Activated naive CD8-positive, alpha-beta T cell treated with anti-CD3 and anti-CD28 coated beads, Interleukin-2, amount 10 ng/mL, durations not matched to agents 7 days and 5 days (primary cell): ENCODE measurements around the gene SWI5. TPM values are rescaled to one million over a fixed set of nuclear protein-coding genes. Genes with fewer than 3 reads are reported as not detected.

Experiments
- ATAC-seq: fragments of 150-1000 bp; cut with Tn5 transposase; one replicate; pipeline ENCODE4 v1.10.0; 2021; ENCODE audit warnings: low read depth, moderate library complexity
- POLR2A ChIA-PET: fragments of 350-600 bp; sonication (Branson Sonifier 250); formaldehyde crosslinking; loops from one replicate; lab custom pipeline; 2021; ENCODE audit warnings: antibody characterized with exemption; lab: Charles Lee
- DNase-seq: peaks from one replicate; pipeline ENCODE4 v3.0.0; 2021
- H3K27ac Mint-ChIP-seq: one replicate; pipeline ENCODE4 v1.8.0; 2022; ENCODE audit warnings: mild to moderate bottlenecking, mixed read lengths
- H3K27me3 Mint-ChIP-seq: one replicate; pipeline ENCODE4 v1.8.0; 2022; ENCODE audit warnings: mild to moderate bottlenecking, moderate library complexity, mixed read lengths
- H3K36me3 Mint-ChIP-seq: one replicate; pipeline ENCODE4 v1.8.0; 2021; ENCODE audit warnings: mild to moderate bottlenecking, mixed read lengths
- H3K4me1 Mint-ChIP-seq: one replicate; pipeline ENCODE4 v1.8.0; 2021; ENCODE audit warnings: mixed read lengths
- H3K4me3 Mint-ChIP-seq: one replicate; pipeline ENCODE4 v1.8.0; 2022; ENCODE audit warnings: mild to moderate bottlenecking, moderate library complexity, mixed read lengths
- H3K9me3 Mint-ChIP-seq: one replicate; pipeline ENCODE4 v1.8.0; 2021; ENCODE audit warnings: mixed read lengths
- microRNA-seq: library from miRNA; unstranded; fragments of <30 nt; microRNA quantifications from one replicate; pipeline ENCODE4 v1.2.0, GENCODE V29; 2022
- total RNA-seq, 2 experiments: library from RNA; stranded (reverse); gene quantifications; one replicate each; pipeline ENCODE4 v1.2.3, GENCODE V29; 2021

Gene SWI5
- total RNA-seq, 2 experiments from 2014 or later: 12.3 to 14.3 TPM

DNA sequence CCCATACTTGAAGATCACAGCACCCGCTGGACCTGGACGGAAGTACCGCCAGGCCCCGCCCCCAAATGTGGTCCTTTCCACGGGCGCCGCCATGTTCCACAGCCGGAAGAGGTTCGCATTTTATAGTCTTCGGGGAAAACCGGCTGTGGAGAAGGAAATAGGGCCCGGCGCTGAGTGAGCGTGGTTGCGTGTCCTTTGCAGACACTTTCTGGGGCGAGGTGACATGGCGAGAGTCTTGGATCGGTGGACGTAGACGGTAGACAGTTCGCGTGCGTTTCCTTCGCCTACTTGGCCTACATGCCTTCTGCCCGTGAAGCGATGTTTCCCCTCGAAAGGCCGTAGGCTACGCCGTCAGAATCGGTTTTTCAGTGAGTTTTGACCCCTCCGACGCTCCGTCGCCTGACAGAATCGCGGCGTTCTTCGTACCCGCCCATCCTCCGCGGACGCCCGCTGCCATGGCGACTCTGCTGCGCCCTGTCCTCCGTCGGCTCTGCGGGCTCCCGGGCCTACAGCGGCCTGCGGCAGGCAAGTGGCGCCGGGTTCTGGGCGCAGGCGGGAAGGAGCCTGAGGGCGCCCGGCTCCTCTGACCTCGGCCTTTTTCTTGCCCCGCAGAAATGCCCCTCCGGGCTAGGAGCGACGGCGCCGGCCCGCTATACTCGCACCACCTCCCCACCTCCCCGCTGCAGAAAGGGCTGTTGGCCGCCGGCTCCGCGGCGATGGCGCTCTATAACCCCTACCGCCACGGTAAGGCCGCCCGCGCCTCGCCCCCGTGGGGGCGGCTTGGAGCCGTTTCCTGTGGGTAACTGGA, 46.5 kb downstream of the SWI5 start, which contains the start of the genes COQ4 and TRUB2:
Gene COQ4 (plus strand): TSS at position 436 of the 808 bp plus-strand sequence. CDS start 20 bp downstream, at position 456.
Gene TRUB2 (minus strand): TSS at position 44 of the 808 bp plus-strand sequence. CDS start 39 bp downstream, at position 5.
- peak within 1 kb of the TSS; percentile 90 for H3K27ac Mint-ChIP-seq
- H3K9me3 Mint-ChIP-seq: no peaks in the 10 kb centered on the region
- no peaks in the 10 kb centered on the region for H3K27me3 Mint-ChIP-seq
- peak; percentile 86 for ATAC-seq
- H3K36me3 Mint-ChIP-seq: no peaks in the 10 kb centered on the region
- POLR2A ChIA-PET: interaction anchor here (1.1 to 1.5 kb wide), 2 partner anchors 9 to 23 kb away, joined by 3 to 6 read pairs; no protein-coding TSS in a partner anchor
- DNase-seq: peak; percentile 92
- peaks cover 14% of the 10 kb centered on the region for H3K4me1 Mint-ChIP-seq
- H3K4me3 Mint-ChIP-seq: peak within 1 kb of the TSS; percentile 83

DNA sequence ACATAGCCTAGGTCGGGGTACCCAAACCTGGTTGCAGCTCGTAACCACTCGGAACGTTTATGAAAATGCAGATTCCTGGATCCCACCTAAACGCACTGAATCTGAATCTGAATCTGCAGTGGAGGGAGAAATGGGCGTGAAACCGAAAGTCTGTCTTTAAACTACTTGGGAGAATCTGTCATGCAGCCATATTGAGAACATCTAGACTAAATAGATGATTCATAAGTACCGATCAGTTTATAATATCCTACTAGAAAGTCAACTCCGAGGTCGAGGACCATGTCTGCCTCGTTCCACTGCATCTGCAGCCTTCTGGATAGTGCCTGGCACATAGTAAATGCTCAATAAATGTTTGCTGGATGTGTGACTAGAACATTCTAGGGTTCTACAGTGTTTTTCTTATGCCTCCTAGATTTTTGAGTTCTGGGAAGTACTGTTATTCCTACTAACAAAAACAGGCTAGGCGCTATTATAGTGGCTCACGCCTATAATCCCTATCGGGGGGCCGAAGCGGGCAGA, 47.2 kb downstream of the SWI5 start:
- Mint-ChIP-seq H3K36me3 (no peaks in the 10 kb centered on the region), H3K4me3 (peak overlapping the region; percentile 83), H3K27ac (peak overlapping the region; percentile 90), H3K4me1 (peaks cover 14% of the 10 kb centered on the region), H3K9me3 (no peaks in the 10 kb centered on the region), H3K27me3 (no peaks in the 10 kb centered on the region)
- DNase-seq (no peak), ATAC-seq (no peak)
- POLR2A ChIA-PET: no interaction called here

DNA sequence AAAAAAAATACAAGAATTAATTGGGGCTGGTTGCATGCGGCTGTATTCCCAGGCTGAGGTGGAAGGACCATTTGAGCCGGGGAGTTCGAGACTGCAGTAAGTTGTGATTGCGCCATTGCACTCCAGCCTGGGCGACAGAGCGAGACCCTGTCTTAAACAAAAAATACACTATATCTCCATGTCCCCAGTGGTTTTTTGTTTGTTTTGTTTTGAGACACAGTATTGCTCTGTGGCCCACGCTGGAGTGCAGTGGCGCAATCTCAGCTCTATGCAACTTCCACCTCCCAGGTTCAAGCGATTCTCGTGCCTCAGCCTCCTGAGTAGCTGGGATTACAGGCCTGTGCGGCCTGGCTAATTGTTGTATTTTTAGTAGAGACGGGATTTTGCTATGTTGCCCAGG, 47.7 kb downstream of the SWI5 start:
- Mint-ChIP-seq H3K27me3 (no peaks in the 10 kb centered on the region), H3K4me3 (peak overlapping the region; percentile 83), H3K9me3 (no peaks in the 10 kb centered on the region), H3K4me1 (peaks cover 14% of the 10 kb centered on the region), H3K36me3 (no peaks in the 10 kb centered on the region), H3K27ac (peak overlapping the region; percentile 90)
- POLR2A ChIA-PET: no interaction called here
- no peak for DNase-seq
- ATAC-seq: no peak

- Mint-ChIP-seq H3K36me3 (no peaks in the 10 kb centered on the region), H3K9me3 (no peaks in the 10 kb centered on the region), H3K27me3 (no peaks in the 10 kb centered on the region), H3K27ac (peak overlapping the region; percentile 90), H3K4me3 (peak overlapping the region; percentile 83), H3K4me1 (peaks cover 14% of the 10 kb centered on the region)
- POLR2A ChIA-PET: interaction anchor here (0.6 kb wide), 1 partner anchor 12 kb away, joined by 3 read pairs; no protein-coding TSS in a partner anchor
- no peak for ATAC-seq
- DNase-seq: no peak
Observed at GRCh38 chr9:128324401-128324800, 48.3 kb downstream of the SWI5 start.

GRCh38 chr9:128325629-128326028, 49.6 kb downstream of the SWI5 start:
- no peak overlapping the region for H3K4me3 Mint-ChIP-seq
- POLR2A ChIA-PET: no interaction called here
- peaks cover 14% of the 10 kb centered on the region for H3K4me1 Mint-ChIP-seq

DNA sequence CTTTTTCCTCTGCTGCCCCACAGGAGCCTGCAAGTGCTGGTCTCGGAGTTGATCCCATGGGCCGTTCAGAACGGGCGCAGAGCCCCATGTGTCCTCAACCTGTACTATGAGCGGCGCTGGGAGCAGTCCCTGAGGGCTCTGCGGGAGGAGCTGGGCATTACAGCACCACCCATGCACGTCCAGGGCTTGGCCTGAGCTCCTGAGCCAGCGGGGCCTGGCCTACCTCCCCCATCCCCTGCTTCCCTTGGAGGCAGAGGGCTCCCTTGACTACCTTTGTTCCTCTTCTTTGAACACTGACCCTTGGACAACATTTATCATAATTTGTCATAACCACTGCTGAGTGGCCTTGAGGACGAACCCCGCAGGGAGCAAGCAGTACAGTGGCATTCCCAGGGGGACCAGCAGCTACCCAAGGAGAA, 57.4 kb downstream of the SWI5 start:
- DNase-seq: no peak
- no peak overlapping the region for H3K4me3 Mint-ChIP-seq
- no peak overlapping the region for H3K27ac Mint-ChIP-seq
- no peaks in the 10 kb centered on the region for H3K27me3 Mint-ChIP-seq
- POLR2A ChIA-PET: no interaction called here
- H3K4me1 Mint-ChIP-seq: no peaks in the 10 kb centered on the region
- H3K36me3 Mint-ChIP-seq: no peaks in the 10 kb centered on the region
- no peak for ATAC-seq
- H3K9me3 Mint-ChIP-seq: no peaks in the 10 kb centered on the region

More at GRCh38 chr9:128325629-128326028, 49.6 kb downstream of the SWI5 start:
- Mint-ChIP-seq H3K27me3 (no peaks in the 10 kb centered on the region), H3K27ac (no peak overlapping the region), H3K9me3 (no peaks in the 10 kb centered on the region), H3K36me3 (no peaks in the 10 kb centered on the region)
- no peak for ATAC-seq
- no peak for DNase-seq

- no peak for DNase-seq
- no peak for ATAC-seq
- POLR2A ChIA-PET: no interaction called here
- Mint-ChIP-seq H3K36me3 (no peaks in the 10 kb centered on the region), H3K4me3 (no peak overlapping the region), H3K9me3 (no peaks in the 10 kb centered on the region), H3K27me3 (no peaks in the 10 kb centered on the region), H3K27ac (no peak overlapping the region), H3K4me1 (no peaks in the 10 kb centered on the region)
Observed at GRCh38 chr9:128335161-128335560, 59.1 kb downstream of the SWI5 start.

GRCh38 chr9:128335914-128336313, 59.8 kb downstream of the SWI5 start:
- DNase-seq (no peak), ATAC-seq (no peak)
- Mint-ChIP-seq H3K27me3 (no peaks in the 10 kb centered on the region), H3K4me1 (no peaks in the 10 kb centered on the region), H3K27ac (no peak overlapping the region), H3K4me3 (no peak overlapping the region), H3K36me3 (no peaks in the 10 kb centered on the region), H3K9me3 (no peaks in the 10 kb centered on the region)
- POLR2A ChIA-PET: no interaction called here

DNA sequence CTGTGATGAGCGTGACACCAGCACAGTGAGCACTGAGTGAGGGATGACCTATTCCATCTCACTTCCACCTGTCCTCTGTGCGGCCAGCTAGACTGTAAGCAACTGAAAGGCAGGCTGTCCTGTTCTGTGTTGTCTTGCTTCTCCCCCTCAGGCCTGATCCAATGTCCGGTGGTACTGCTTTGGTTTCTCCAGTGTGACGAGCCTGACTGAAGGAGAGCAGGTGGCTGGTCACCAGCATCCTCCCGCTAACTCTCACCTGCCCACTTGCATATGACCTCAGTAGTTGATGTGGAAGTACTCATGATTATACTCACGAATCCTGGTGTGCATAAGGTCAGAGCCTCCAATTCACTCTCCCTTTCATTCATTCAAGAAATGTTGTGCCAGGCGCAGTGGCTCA, 61.9 kb downstream of the SWI5 start:
- Mint-ChIP-seq H3K27me3 (no peaks in the 10 kb centered on the region), H3K27ac (no peak overlapping the region), H3K4me3 (no peak overlapping the region), H3K9me3 (no peaks in the 10 kb centered on the region), H3K4me1 (peaks cover 4% of the 10 kb centered on the region), H3K36me3 (no peaks in the 10 kb centered on the region)
- DNase-seq: no peak
- POLR2A ChIA-PET: no interaction called here
- ATAC-seq: no peak

Small RNA genes within 50 kb of the gene (microRNA-seq; reads per million reads assigned to microRNA genes)
- gene MIR199B (18.9 reads per million, percentile 28 among the genes with 10 or more reads in this experiment), gene MIR3154 (not detected)

Other genes starting within 250 kb of the SWI5 start
- gene NAIF1, start 209.0 kb upstream of the SWI5 start, total RNA-seq: 10 to 100 TPM; 11.8 to 13.2 TPM
- gene SLC25A25, start 208.0 kb upstream of the SWI5 start, total RNA-seq: 10 to 100 TPM; 21.2 to 21.8 TPM
- gene PTGES2, start 148.5 kb upstream of the SWI5 start, total RNA-seq: 10 to 100 TPM; 51.8 to 53.2 TPM
- not detected for gene LCN2, start 126.8 kb upstream of the SWI5 start, total RNA-seq
- 10 to 100 TPM; 77.6 to 90.9 TPM for gene BBLN, start 116.0 kb upstream of the SWI5 start, total RNA-seq
- 100 to 1,000 TPM; 149 to 152 TPM for gene CIZ1, start 84.7 kb upstream of the SWI5 start, total RNA-seq
- gene DNM1, start 72.9 kb upstream of the SWI5 start, total RNA-seq: 1 to 10 TPM; 1.2 to 1.4 TPM
- 10 to 100 TPM; 72.6 to 72.7 TPM for gene GOLGA2, start 269 bp upstream of the SWI5 start, total RNA-seq
- 10 to 100 TPM; 18.7 to 21.0 TPM for gene TRUB2, start 46.2 kb downstream of the SWI5 start, total RNA-seq
- gene COQ4, start 46.6 kb downstream of the SWI5 start, total RNA-seq: 10 to 100 TPM; 34.9 to 35.1 TPM
- gene SLC27A4, start 64.3 kb downstream of the SWI5 start, total RNA-seq: 10 to 100 TPM; 13.6 to 13.9 TPM
- gene URM1, start 95.1 kb downstream of the SWI5 start, total RNA-seq: 10 to 100 TPM; 60.7 to 63.4 TPM
- gene CERCAM, start 144.6 kb downstream of the SWI5 start, total RNA-seq: 1 to 10 TPM; 3.5 to 3.7 TPM
- 10 to 100 TPM; 64.9 to 65.0 TPM for gene ODF2, start 179.7 kb downstream of the SWI5 start, total RNA-seq
- gene GLE1, start 228.4 kb downstream of the SWI5 start, total RNA-seq: 10 to 100 TPM; 39.3 to 41.6 TPM